Stimulated activated CD8-positive, alpha-beta memory T cell treated with anti-CD3 and anti-CD28 coated beads, Interleukin-15, amount 100 ng/mL, for 24 hours (primary cell): Measurements from ENCODE around the gene CXCR6.
"Not testable (repeated sequence)": the region's sequence is repeated elsewhere in the genome, so short reads cannot be mapped to it uniquely, and the experiment has no call there.

ENCODE experiments used
- DNase-seq: peaks from one replicate; pipeline ENCODE4 v3.0.0-alpha.2; 2020; ENCODE audit warnings: low read depth

CXCR6 gene

DNA sequence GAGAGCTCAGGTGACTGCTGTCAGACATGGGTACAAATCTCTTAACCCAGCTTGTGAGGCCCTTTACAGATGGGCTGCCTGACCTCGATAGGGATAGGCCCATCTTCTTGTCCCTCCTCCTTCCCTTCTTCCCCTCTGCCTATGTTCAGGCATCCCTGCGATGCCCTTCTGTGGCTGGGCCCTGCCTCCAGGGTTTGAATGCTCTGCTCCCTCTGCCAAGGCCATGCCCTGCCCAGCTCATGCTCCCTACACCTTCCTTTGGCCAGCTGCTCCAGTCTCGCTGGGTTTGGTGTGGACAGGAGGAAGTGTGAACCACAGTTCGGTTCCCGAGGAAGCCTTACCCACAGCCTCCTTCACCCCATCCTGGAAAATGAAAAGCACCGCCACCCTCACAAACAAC lies 48.1 kb downstream of the CXCR6 start:
- DNase-seq: no peak

GRCh38 chr3:45992133-45992729 lies 49.0 kb downstream of the CXCR6 start:
- no peak for DNase-seq

- no peak for DNase-seq
Observed at GRCh38 chr3:45992821-45993221, 49.6 kb downstream of the CXCR6 start.

DNA sequence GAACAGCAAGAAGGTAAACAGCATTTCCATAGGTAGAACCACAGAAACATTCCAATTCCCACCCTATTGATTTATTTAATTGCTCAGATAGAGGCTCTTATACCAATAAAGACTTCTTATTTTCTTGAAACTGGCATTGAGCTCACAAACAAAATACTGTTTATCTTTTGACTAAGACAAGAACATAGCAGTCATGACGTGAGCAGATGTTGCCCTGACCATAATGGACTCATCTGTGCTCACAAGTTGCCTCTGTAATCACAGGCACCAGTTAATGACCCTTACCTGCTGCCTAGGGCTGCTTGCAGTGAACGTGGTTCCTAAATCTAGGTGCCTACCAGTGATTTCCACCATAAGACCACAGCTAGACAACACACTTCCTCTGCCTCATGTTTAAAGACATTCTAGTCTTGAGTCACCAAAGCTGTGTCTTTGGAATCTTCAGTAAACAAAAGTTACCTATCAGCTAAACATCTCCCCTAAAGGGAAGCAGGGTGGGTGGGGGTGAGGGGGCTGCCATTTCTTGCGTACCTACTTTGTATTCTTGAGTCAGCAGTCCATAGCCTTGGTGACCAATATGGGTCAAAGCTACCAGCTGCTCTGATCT lies 50.3 kb downstream of the CXCR6 start:
- DNase-seq: no peak

- no peak for DNase-seq
Observed at GRCh38 chr3:45994419-45995235, 51.4 kb downstream of the CXCR6 start.

GRCh38 chr3:45995236-45996192 lies 52.2 kb downstream of the CXCR6 start, which contains the start of gene FYCO1:
Gene FYCO1 (minus strand): TSS chr3:45995824. CDS start chr3:45984910, 10,914 bp downstream.
- DNase-seq: peak; percentile 58

DNA sequence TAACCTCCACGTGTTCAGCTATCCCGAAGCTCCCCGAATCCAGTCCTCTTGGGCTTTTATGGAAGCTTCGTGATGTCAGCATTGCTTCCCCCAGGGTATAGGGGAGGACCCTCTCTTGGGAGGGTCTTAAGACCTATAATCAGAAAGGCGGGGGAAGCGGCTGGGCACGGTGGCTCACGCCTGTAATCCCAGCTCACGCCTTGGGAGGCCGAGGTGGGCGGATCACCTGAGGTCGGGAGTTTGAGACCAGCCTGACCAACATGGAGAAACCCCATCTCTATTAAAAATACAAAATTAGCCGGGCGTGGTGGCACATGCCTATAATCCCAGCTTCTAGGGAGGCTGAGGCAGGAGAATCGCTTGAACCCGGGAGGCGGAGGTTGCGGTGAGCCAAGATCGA lies 54.2 kb downstream of the CXCR6 start:
- not testable (repeated sequence) for DNase-seq

GRCh38 chr3:45997942-45998341 lies 54.7 kb downstream of the CXCR6 start:
- no peak for DNase-seq
